ENCODE results near the gene ZNF18.
"Not testable (repeated sequence)": the region's sequence is repeated elsewhere in the genome, so short reads cannot be mapped to it uniquely, and the experiment has no call there.

ZNF18 gene

DNA sequence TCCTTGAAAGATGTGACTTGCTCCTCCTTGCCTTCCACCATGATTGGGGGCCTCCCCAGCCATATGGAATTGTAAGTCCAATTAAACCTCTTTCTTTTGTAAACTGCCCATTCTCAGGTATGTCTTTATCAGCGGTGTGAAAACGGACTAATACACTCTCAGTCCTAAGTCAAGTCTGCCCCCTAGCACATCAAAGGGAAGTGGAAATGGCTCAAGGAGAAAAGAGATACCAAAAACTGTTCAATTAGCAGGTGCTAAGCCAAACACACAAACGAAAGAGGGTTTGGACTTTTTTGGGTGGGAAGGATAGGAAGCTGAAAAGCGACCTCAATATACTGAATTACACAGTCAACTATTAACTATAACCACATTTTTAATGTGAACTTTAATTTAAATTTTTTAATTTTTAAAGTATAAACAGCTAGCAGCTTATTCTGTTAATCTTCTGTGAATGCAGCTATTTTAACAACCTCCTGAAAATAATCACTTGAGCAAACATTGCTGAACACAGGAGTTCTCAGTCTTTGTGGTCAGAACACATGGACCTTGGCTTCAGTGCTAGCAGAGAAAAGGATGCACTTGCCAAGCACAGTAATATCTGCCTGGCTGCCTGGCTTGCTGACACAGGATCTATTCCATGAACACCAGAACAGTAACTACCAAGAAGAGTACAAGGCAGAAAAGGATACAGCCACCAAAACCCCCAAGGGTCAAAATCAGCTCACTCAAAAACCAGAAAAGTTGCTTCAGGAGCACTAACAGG lies 10.9 kb downstream of the ZNF18 start:
- no peak for DNase-seq

DNA sequence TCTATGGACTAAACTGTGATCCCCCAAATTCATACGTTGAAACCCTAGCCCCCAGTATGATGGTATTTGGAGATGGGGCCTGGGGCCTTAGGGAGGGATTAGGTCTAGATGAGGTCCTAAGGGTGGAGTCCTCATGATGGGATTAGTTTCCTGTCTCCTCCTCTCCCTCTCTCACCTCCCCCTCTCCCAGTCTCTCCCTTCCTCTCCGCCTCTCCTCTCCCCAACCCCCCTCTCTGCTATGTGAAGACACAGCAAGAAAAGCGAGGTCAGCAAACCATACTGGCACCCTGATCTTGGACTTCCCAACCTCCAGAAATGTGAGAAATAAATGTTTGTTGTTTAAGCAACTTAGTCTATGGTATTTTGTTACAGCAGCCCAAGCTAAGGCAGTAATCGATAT lies 15.4 kb downstream of the ZNF18 start:
- no peak for DNase-seq

DNA sequence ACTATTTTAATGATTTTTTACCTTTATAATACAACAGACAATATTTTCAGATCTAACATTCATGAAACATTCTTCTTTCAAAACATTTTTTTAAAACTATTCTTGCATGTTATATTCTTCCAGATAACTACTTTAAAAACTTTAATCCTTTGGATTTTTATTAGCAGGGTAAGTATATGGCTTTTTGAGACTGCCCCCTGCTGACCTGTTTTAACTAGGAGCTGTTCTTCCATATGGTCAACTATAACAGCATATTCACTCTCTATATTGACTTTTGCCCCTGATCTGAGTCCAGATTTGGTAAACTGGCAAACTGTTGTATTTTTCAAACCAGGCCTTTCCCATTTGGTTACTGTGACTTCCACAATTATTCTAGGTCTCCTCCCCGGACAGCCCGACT lies 16.5 kb downstream of the ZNF18 start:
- DNase-seq, result peak; percentile 11

DNA sequence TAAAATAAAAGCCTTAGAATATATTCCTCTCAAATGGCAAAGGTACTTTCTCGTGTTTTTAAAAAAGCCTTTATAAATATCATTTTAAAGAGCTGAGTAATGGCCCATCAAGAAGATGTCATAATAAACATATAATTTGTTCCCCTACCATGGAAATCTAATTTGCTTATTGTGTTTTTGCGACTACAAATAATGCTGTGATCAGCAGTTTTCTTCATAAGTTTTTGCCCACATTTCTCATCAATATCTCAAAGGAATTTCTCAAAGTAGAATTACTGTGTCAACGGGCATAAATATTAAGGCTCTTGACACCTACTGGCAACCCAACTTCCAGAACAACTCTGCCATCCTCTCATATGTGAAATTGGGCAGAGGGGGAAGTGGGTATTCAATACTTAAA lies 17.5 kb downstream of the ZNF18 start:
- no peak for DNase-seq

DNA sequence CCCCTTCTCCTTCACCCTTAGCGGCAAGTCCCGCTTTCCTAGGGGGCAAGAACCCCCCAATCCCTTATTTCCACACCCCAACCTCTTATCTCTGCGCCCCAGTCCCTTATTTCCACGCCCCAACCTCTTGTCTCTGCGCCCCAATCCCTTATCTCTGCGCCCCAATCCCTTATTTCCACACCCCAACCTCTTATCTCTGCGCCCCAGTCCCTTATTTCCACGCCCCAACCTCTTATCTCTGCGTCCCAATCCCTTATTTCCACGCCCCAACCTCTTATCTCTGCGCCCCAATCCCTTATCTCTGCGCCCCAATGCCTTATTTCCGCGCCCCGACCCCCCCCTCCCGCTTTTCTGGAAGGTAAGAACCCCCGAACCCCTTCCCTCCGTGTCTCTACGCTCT lies 24.5 kb downstream of the ZNF18 start:
- not testable (repeated sequence) for DNase-seq

DNA sequence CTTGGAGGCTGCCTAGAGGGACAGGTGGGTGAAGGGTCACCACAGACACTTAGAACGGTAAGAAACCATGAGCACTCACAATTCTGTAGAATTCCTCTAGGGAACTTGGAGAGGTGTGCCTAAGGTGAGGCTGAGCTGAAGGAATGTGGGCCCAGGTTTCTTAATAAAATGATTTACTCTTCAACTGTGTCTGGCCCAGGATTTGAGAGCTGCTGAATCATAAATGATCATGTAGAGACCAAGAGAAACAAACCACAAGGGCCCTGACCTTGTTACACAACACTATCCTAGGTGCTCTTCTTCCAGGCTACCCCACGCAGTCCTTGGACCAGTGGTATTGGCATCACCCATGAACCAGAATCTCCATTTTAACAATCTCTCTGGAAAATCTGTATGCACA lies 27.7 kb downstream of the ZNF18 start:
- DNase-seq, result no peak

DNA sequence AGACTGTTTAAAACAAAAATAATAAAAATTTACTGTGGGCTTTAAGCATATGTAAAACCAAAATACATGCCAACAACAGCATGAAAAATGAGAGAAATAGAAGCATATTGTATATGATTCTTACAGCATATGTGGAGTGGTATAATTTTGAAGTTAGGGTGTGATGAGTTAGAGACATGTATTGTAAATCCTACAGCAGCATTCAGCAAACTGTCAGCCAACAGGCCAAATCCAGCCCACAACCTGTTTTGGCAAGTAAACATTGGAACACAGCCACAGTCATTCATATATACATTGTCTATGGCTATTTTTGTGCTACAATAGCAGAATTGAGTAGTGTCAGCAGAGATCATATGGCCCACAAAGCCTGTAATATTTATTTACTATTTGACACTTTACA lies 42.3 kb downstream of the ZNF18 start:
- DNase-seq, result no peak

DNA sequence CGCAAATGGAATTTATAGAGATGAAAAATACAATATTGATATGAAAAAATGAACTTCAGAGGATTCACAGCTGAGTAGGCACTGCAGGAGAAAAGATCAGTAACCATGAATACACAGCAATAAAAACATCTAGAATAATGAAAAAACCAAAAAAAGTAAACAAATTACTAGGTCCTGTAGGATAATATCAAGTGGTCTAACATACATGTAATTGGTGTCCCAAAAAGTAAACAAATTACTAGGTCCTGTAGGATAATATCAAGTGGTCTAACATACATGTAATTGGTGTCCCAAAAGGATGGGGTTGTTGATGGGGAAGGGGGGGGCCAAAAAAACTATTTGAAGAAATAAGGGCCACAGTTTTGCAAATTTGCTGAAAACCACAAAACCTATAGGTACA lies 43.4 kb downstream of the ZNF18 start:
- no peak for DNase-seq

DNA sequence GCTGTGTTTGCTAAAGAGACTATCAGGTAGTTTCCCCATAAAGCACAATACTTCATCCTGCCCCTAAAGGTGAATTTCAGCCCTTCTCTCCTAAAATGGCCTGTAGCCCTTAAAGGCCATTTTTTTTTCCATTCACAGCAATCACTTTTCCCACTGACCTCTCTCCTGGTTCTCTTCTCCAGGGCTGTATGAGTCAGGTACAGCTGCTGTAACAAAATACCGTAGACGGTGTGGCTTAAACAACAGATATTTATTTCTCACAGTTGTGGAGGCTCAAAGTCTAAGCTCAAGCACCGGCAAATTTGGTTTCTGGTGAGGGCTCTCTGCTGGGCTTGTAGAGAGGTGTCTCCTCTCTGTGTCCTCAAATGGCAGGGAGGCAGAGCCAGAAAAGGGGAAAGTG lies 44.7 kb downstream of the ZNF18 start:
- DNase-seq, result no peak

DNA sequence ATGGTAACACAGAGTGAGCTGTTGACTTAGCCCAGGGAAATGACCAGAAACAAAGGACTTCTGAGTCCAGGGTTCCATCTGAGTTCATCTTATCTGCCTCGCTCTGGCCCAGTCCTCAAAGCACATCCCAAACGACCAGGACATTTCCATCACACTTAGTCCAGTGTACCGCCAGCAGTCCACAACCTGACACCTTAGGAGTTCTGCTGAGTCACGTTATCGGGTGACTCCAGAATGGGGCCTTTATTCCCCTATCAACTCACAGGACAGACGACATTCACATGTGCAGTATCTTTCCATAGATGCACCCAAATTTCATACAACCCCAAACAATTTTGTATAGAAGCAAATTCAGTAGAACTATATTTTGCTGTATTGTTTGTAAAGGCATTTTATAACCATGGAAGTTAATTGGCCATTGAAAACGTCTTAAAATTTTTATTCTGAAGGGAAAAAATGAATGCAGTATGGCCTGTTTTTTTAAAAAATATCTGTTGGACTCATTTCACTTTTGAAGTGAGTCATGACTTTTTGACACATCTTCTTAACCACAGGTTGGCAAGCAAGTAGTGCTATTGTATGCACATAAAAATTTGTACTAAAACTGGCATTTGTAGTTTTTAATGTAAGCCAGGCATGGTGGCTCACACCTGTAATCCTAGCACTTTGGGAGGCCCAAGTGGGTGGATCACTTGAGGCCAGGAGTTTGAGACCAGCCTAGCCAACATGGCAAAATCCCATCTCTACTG lies 46.3 kb downstream of the ZNF18 start:
- no peak for DNase-seq

DNA sequence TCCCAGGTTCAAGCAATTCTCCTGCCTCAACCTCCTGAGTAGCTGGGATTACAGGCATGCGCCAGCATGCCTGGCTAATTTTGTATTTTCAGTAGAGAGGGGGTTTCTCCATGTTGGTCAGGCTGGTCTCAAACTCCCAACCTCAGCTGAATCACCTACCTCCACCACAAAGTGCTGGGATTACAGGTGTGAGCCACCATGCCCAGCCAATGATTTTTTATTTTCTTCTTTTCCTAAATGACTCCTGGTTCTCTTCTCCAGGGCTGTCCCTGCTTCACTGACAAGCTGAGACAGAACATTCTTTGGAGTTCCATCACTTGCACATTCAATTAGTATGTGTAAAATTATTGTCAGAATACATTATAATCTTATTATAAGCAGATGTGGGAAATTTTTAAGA lies 47.7 kb downstream of the ZNF18 start:
- DNase-seq, result not testable (repeated sequence)

DNA sequence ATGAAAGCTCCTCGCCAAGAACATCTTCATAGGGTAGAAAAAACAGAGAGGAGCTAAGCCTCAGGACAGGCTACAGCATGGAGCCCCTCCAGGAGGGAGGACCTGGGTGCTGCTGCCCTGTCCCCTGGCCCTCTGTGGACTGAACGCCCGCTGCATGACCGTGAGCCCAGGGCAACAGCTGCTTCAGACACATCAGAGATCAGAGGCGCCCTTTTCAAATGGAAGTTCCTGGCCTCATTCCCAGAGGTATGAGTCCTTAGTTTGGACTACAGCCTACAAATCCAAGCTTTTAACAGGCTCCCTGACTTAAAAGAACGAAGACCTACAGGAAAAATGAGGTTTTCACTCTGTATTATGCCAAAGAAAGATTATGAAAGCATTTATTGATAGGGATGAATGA lies 48.5 kb downstream of the ZNF18 start:
- no peak for DNase-seq

DNA sequence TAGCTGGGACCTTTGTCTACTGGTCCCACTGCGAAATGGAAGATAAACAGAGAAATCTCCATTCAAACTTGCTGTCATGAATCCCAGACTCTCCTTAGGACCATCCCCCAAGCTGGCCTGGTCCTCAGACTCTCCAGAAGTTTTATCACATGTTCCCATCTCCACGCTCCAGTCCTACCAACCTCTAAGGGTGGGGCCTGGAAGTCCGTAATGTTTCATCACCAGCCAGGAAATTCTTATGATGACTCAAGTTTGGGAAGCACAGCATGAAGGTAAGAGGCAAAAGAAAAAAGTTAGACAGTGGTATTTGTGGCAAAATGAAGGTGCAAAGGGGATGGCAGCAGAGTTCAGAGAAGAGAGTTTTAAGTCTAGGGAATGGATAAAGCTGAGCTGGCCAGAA lies 52.7 kb downstream of the ZNF18 start:
- DNase-seq, result no peak

DNA sequence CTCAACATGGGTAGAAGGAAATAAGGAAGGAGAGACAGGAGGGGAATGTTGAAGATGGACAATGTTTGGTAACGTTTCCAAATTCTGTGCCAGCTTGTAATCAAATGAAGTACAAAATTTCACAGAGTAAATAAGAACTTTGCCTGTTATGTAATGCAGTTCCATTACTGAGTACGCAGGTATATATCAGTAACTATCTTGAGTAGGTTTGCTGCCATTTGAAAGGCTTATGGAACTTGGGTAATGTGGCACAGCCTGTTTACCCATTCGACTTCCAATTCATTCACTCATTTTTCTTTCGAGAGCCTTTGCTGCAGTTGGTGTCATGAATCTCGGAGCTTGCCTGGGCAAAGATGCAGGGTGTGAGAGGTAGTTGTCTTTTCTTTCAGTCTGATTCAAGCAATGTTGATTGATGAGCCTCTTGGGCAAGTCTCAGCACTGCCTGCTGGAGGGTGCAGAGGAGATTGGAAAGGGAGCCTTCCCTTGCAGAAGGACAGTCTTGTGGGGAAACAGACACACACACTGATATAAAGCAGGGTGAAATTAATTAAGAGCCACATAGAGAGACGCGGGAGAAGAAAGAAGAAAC lies 53.4 kb downstream of the ZNF18 start:
- DNase-seq, result no peak

DNA sequence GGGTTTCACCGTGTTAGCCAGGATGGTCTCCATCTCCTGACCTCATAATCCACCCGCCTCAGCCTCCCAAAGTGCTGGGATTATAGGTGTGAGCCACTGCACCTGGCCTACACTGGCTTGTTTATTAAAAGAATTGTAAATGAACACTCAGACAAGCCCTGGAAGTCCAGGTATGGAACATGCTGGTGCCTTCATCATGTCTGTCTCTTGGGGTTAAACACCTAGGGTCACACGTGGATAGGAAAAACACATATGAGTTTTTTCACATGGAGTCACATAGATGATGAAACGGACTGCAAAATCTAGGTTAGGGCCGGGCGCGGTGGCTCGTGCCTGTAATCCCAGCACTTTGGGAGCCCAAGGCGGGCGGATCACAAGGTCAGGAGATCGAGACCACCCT lies 54.2 kb downstream of the ZNF18 start:
- DNase-seq, result not testable (repeated sequence)

DNA sequence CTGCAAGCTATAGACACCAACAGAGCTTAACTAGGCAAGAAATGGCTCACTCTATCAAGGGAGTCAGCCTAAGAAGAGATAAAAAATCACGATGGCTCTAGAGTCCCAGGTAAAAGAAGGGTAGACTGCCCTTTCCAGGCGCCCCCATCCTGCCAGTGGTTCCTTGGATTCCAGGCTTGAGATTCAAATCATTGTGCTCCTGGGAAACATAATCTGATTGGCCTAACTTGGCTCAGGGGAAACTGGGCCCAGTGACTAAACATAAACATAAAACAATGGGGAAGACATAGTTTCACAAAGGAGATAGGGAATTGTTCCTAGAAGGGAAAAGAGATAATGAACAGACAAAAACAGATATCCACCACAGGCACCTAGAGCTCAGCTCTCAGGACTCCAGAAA lies 56.4 kb downstream of the ZNF18 start:
- DNase-seq, result no peak

DNA sequence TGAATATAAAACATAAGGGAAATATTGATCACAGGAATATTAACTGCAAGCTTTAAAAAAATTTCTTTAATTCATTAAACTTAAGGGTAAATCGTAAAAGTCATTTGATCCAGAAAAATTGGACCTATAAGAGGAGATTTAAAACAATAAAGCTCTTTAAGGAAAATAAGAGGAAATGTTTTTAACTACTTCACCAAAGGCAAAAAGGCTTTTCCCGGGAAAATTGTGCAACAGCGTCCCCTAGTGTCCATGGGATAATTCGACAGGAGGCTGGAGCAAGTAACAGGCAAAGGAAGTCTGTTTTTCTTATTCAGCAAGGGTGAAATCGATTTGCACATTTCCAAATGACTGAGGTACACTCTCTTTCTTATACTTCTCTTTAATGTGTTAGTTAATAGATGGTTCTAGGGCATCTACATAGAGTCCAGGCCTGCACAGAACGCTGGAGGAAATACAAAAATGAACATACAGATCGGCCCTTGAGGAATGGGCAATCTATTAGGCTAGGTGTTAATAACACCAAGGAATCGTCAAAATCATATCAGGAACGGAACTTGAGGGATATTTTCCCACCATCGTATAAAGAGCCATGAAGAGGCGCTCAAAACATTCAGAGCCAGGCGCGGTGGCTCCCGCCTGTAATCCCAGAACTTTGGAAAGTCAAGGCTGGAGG lies 61.4 kb downstream of the ZNF18 start:
- peak; percentile 77 for DNase-seq

DNA sequence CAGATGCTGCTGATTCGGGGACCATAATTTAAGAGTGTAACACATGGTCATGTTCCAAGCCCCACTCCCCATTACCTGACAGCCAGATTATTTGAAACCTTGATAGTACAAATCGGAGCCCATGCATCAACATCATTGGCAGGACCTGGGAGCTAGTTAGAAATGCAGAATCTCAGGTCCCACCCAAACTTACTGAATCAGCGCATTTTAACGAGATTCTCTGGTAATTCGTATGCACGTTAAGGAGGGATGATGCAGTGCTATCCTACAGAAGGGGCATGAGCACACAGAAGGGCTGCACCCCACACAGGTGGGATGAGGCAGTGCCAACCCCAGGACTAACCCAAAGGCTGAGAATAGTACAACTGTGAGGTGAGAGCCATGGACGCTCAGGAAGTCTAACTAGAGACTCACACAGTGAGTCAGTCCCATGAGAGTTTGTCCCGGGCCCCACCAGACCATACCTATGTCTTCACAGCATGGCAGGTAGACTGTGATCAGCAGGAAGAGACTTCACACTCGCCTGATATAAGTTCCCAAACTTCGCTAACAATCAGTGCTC lies 64.9 kb downstream of the ZNF18 start:
- DNase-seq, result no peak

DNA sequence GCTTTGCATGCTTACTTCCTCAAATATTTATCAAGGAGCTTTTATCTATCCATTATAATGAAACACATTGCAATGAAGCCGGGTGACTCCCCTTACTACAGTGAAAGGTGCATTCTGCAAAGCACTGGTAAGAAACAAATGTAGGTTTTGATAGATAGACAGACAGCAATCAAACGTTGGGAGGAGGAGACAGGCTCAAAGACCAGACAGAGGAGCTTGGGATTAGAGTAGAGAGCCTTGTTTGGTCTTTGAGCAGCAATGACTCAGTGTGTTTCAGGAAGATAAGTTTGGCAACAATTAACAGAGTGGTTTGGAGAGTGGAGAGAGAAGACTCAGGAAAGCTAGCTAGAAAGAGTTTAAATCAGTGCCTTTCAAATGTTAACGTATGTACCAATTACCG lies 68.8 kb downstream of the ZNF18 start:
- DNase-seq, result peak; percentile 42
